B cell (primary cell): Measurements from ENCODE around the gene HYI. TPM values are rescaled to one million over a fixed set of nuclear protein-coding genes. Genes with fewer than 3 reads are reported as not detected.

Experiments used
- ATAC-seq: fragments of 200-7000 bp; cut with Tn5 transposase; one replicate; pipeline ENCODE4 v1.10.0; 2021; ENCODE audit warnings: low read depth, mild to moderate bottlenecking, moderate number of reproducible peaks, moderate library complexity
- CTCF ChIA-PET: fragments of 350-600 bp; sonication (Branson Sonifier 250); formaldehyde crosslinking; loops from one replicate; lab custom pipeline; 2021; ENCODE audit warnings: antibody characterized with exemption, inconsistent platforms; lab: Charles Lee
- POLR2A ChIA-PET: fragments of 350-600 bp; sonication (Branson Sonifier 250); formaldehyde crosslinking; loops from one replicate; lab custom pipeline; 2021; ENCODE audit warnings: antibody characterized with exemption; lab: Charles Lee
- DNase-seq: peaks from one replicate; pipeline ENCODE4 v3.0.0; 2013
- H2AFZ ChIP-seq: 2 replicates; pipeline ENCODE4 v1.6.1; 2012; ENCODE audit warnings: mild to moderate bottlenecking, low read depth, low read length; ENCODE audit not compliant: insufficient read depth, poor library complexity, severe bottlenecking
- H3K27ac ChIP-seq, 2 donors: 1 replicate in 1 of 2; 2 replicates in 1 of 2; pipeline ENCODE4 v1.5.1; 2012 to 2013; ENCODE audit warnings: low read length in 2 of 2, mild to moderate bottlenecking in 2 of 2, moderate library complexity in 1 of 2
- H3K27me3 ChIP-seq, 4 experiments: fragments of 200-600 bp in 1 of 4; sonication (generic) in 1 of 4; replicated peaks in 1 of 4; 1 replicate in 2 of 4; 2 replicates in 2 of 4; pipeline versions ENCODE4 v1.6.1 to v1.7.0; 2013 to 2016; ENCODE audit warnings: low read length in 3 of 4, mild to moderate bottlenecking in 2 of 4, mixed read lengths in 1 of 4, moderate library complexity in 1 of 4; ENCODE audit not compliant: insufficient read depth in 4 of 4, control insufficient read depth in 3 of 4; ENCODE audit errors: control extremely low read depth in 1 of 4
- H3K36me3 ChIP-seq, 2 experiments: replicated peaks in 1 of 2; 1 replicate in 1 of 2; 2 replicates in 1 of 2; pipeline versions ENCODE4 v1.6.1 to v1.7.1; 2013; ENCODE audit warnings: low read length in 1 of 2; ENCODE audit not compliant: insufficient read depth in 2 of 2, control insufficient read depth in 1 of 2; ENCODE audit errors: control extremely low read depth in 1 of 2, extremely low read depth in 1 of 2
- H3K4me1 ChIP-seq, 2 donors: fragments of 200-600 bp in 1 of 2; sonication (generic) in 1 of 2; 1 replicate in 1 of 2; 2 replicates in 1 of 2; pipeline versions ENCODE4 v1.5.1 to v1.6.1; 2013 to 2017; ENCODE audit warnings: low read length in 2 of 2; ENCODE audit not compliant: control insufficient read depth in 2 of 2, insufficient read depth in 2 of 2
- H3K4me2 ChIP-seq: replicated peaks from 2 replicates; pipeline ENCODE3; 2012; ENCODE audit warnings: mild to moderate bottlenecking, low read depth, low read length; ENCODE audit not compliant: poor library complexity, severe bottlenecking
- H3K4me3 ChIP-seq, 5 experiments: fragments of 200-600 bp in 1 of 5; sonication (generic) in 1 of 5; 1 replicate in 3 of 5; 2 replicates in 2 of 5; pipeline versions ENCODE4 v1.5.1 to v1.7.0; 2011 to 2016; ENCODE audit warnings: low read length in 4 of 5, mild to moderate bottlenecking in 4 of 5, low read depth in 2 of 5, control low read depth in 1 of 5, moderate library complexity in 1 of 5; ENCODE audit not compliant: insufficient read depth in 1 of 5; ENCODE audit errors: control extremely low read depth in 1 of 5, extremely low read depth in 1 of 5
- H3K79me2 ChIP-seq: fragments of 200-600 bp; sonication (generic); one replicate; pipeline ENCODE4 v1.6.0; 2016; ENCODE audit warnings: low read length; ENCODE audit not compliant: control insufficient read depth, insufficient read depth
- H3K9ac ChIP-seq: fragments of 200-600 bp; sonication (generic); 2 replicates; pipeline ENCODE4 v1.6.1; 2017; ENCODE audit warnings: mild to moderate bottlenecking, low read length, moderate library complexity
- H3K9me3 ChIP-seq, 3 donors: one replicate each; pipeline versions ENCODE4 v1.6.1 to v1.7.1; 2013; ENCODE audit warnings: low read length in 2 of 3; ENCODE audit not compliant: control insufficient read depth in 2 of 3, insufficient read depth in 1 of 3; ENCODE audit errors: control extremely low read depth in 1 of 3
- H4K20me1 ChIP-seq: 2 replicates; pipeline ENCODE4 v1.6.0; 2012; ENCODE audit warnings: mild to moderate bottlenecking, low read length; ENCODE audit not compliant: insufficient read depth, control insufficient read depth, poor library complexity, severe bottlenecking
- H3K27ac Mint-ChIP-seq: one replicate; pipeline ENCODE4 v1.8.0; 2021; ENCODE audit warnings: mixed read lengths
- H3K27me3 Mint-ChIP-seq: one replicate; pipeline ENCODE4 v1.8.0; 2021; ENCODE audit warnings: mixed read lengths
- H3K4me1 Mint-ChIP-seq: one replicate; pipeline ENCODE4 v1.8.0; 2021; ENCODE audit warnings: mixed read lengths
- H3K4me3 Mint-ChIP-seq: one replicate; pipeline ENCODE4 v1.8.0; 2021; ENCODE audit warnings: mixed read lengths
- H3K9me3 Mint-ChIP-seq: one replicate; pipeline ENCODE4 v1.8.0; 2022; ENCODE audit warnings: mixed read lengths; ENCODE audit not compliant: insufficient read depth
- EZH2 ChIP-seq: IDR thresholded peaks from 2 replicates; pipeline ENCODE4 v1.6.1; 2012; ENCODE audit warnings: borderline replicate concordance, low read depth, mild to moderate bottlenecking, moderate library complexity, low read length; ENCODE audit not compliant: insufficient read depth, poor library complexity, severe bottlenecking
- WGBS: methylation state at CpG from one replicate; pipeline ENCODE4 v1.1.5; 2013; ENCODE audit warnings: missing lambda C conversion rate; ENCODE audit not compliant: insufficient coverage; 5-methylcytosine and 5-hydroxymethylcytosine counted together
- intact Hi-C: fragments of 100-400 bp; cut with micrococcal nuclease; formaldehyde crosslinking; loops from one replicate; pipeline ENCODE4 v1.10.0; 2022
- polyA plus RNA-seq: library from polyadenylated mRNA; depleted of rRNA; stranded (reverse); fragments of >200 nt; gene quantifications from 2 replicates; pipeline ENCODE4 v1.2.3, GENCODE V29; 2012
- total RNA-seq, 2 donors: library from RNA; stranded (reverse); fragments of 120-200 nt in 1 of 2; gene quantifications; 1 replicate in 1 of 2; 2 replicates in 1 of 2; pipeline versions ENCODE4 v1.2.3 to v1.2.4, GENCODE V29; 2013 to 2022
- TF ChIP-seq, protein P1 (sequence below): fragments of 200-600 bp; IDR thresholded peaks from one replicate; pipeline ENCODE4 v1.8.0; 2022; ENCODE audit warnings: antibody characterized with exemption, mild to moderate bottlenecking

HYI gene
- total and polyA plus RNA-seq, 2 donors (not counting 1 experiment from before 2014, with no cell fraction given), result 21.0 to 26.5 TPM

GRCh38 chr1:43447891-43448708 is 5.6 kb downstream of the HYI start:
- no peaks in the 10 kb centered on the region for H3K9me3 Mint-ChIP-seq
- Histone ChIP-seq H3K4me2 (no peak overlapping the region), H3K36me3 (peaks cover 0 to 73% of the 10 kb centered on the region in 2 experiments), H3K9me3 (no peaks in the 10 kb centered on the region), H2AFZ (no peak overlapping the region), H4K20me1 (no peaks in the 10 kb centered on the region), H3K79me2 (no peaks in the 10 kb centered on the region), H3K4me1 (no peaks in the 10 kb centered on the region), H3K9ac (no peak overlapping the region), H3K27ac (no peak overlapping the region), H3K4me3 (no peak overlapping the region), H3K27me3 (no peaks in the 10 kb centered on the region)
- CTCF ChIA-PET, result no interaction called here
- no peaks in the 10 kb centered on the region for H3K27me3 Mint-ChIP-seq
- no peak for DNase-seq
- no peak overlapping the region for H3K27ac Mint-ChIP-seq
- POLR2A ChIA-PET, result interaction anchor here (0.5 kb wide), 1 partner anchor 684 kb away, joined by 4 read pairs; no protein-coding TSS in a partner anchor
- intact Hi-C loops, result no loop called here
- H3K4me3 Mint-ChIP-seq, result no peak overlapping the region
- 94% methylated on average over 25 of the region's 25 CpGs for WGBS
- TF ChIP-seq EZH2, result no peak
- TF ChIP-seq, protein P1, sequence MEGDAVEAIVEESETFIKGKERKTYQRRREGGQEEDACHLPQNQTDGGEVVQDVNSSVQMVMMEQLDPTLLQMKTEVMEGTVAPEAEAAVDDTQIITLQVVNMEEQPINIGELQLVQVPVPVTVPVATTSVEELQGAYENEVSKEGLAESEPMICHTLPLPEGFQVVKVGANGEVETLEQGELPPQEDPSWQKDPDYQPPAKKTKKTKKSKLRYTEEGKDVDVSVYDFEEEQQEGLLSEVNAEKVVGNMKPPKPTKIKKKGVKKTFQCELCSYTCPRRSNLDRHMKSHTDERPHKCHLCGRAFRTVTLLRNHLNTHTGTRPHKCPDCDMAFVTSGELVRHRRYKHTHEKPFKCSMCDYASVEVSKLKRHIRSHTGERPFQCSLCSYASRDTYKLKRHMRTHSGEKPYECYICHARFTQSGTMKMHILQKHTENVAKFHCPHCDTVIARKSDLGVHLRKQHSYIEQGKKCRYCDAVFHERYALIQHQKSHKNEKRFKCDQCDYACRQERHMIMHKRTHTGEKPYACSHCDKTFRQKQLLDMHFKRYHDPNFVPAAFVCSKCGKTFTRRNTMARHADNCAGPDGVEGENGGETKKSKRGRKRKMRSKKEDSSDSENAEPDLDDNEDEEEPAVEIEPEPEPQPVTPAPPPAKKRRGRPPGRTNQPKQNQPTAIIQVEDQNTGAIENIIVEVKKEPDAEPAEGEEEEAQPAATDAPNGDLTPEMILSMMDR, result no peak
- peaks cover 6% of the 10 kb centered on the region for H3K4me1 Mint-ChIP-seq
- no peak for ATAC-seq
